Epidermal melanocyte (primary cell): ENCODE results near the gene DOCK7.
A peak's percentile ranks its signal among the peaks of the same experiment; 100 is the strongest.
"Not testable (repeated sequence)": the region's sequence is repeated elsewhere in the genome, so short reads cannot be mapped to it uniquely, and the experiment has no call there.

Source experiments
- DNase-seq: peaks from one replicate; pipeline ENCODE4 v3.0.0; 2011; ENCODE audit warnings: low spot score; ENCODE audit not compliant: insufficient read length

DOCK7 gene

GRCh38 chr1:62530516-62531154 lies 157.6 kb downstream of the DOCK7 start:
- DNase-seq: no peak

DNA sequence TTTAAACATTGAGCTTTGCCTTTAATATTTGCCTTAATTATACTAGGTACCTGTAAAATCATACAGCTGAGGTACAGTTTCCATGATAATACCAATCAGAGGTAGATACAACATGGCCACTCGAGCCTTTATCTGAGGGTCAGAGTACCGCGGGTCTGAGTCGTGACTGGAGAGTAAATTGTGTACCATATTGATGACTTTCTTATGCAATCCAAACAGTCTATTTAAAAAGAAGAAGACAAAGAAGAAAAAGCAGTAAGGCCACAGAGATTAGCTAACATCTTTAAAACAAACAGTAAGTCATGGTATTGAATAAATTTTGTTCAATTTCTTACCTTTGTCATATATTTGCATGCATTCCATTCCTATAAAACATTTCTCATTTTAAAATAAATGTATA lies 159.0 kb downstream of the DOCK7 start:
- DNase-seq: no peak

DNA sequence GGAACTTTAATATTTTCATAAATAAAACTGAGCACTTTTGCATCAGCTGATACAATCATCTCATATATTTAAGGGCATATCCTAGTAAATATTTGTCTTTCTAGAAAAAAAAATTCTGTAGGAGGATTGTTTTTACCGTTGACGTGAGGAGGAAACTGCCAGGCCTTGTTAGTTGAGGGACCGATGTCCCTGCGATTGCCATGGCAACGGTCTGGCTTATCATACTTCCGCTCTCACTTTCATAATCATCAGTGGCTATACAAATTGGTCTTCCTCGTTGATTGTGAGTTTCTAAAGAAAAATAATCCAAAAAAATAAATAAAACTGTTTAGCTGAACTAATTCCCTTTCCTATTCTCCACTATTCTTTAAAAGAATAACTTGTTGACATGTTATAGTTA lies 160.2 kb downstream of the DOCK7 start:
- DNase-seq: no peak

DNA sequence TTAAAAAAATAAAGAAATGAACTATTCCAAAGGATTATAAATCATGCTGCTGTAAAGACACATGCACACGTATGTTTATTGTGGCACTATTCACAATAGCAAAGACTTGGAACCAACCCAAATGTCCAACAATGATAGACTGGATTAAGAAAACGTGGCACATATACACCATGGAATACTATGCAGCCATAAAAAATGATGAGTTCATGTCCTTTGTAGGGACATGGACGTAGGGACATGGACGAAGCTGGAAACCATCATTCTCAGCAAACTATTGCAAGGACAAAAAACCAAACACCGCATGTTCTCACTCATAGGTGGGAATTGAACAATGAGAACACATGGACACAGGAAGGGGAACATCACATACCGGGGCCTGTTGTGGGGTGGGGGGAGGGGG lies 160.8 kb downstream of the DOCK7 start:
- not testable (repeated sequence) for DNase-seq

DNA sequence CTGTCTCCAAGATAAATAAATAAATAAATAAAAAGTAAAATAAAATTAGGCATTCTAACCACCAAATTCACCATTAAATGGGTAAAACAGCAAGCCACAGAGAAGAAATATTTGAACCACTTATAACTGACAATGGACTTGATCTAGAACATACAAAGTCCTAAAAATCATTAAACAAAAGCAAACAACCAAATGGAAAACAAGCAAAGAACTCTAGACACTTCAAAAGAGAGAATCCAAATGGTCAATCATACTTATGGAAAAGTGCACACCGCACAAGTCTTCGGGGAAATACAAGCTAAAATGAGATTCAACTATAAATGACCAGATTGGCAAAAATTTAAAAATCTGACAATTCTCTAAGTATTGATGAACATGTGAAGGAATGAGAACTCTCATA lies 164.3 kb downstream of the DOCK7 start:
- no peak for DNase-seq

DNA sequence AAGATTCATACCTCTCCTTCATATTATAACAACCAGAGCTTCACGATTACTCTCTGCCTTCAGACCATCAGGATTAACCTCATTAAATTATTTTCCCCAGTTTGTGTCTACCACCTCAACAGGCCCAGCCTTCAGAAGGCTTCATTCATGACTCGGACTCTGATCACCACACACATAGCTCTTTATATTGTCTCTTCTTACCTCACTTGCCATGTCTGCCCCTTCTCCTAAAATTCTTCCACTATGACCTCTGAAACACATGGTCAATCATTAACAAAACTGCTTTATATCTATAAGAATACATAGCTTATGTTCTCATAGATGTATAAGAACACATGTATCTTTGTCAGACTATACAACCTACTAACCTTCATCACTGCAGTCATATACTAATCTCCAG lies 171.6 kb downstream of the DOCK7 start:
- DNase-seq: no peak

- no peak for DNase-seq
Measured at GRCh38 chr1:62514746-62515423, 173.3 kb downstream of the DOCK7 start.

DNA sequence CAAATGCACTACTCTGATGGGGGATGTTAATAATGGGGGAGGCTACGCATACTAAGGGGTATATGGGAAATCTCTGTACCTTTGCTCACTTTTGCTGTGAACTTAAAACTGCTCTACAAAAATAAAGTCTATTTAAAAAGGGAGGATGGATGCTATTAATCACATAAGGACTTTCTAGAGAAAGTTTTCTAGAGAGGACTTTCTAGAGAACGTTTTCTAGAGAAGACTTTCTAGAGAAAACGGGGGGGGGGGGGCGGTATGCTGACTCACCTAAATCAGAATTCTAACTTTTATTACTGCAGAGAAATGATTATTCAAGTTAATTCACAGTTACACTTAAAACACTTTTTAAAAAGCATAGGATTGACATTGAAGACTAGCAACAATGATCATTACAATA lies 175.2 kb downstream of the DOCK7 start:
- DNase-seq: no peak

GRCh38 chr1:62509028-62509427 lies 179.2 kb downstream of the DOCK7 start:
- no peak for DNase-seq

- DNase-seq: peak; percentile 31
Measured at GRCh38 chr1:62508187-62508758, 179.9 kb downstream of the DOCK7 start.

GRCh38 chr1:62500210-62500609 lies 188.0 kb downstream of the DOCK7 start:
- DNase-seq: no peak

DNA sequence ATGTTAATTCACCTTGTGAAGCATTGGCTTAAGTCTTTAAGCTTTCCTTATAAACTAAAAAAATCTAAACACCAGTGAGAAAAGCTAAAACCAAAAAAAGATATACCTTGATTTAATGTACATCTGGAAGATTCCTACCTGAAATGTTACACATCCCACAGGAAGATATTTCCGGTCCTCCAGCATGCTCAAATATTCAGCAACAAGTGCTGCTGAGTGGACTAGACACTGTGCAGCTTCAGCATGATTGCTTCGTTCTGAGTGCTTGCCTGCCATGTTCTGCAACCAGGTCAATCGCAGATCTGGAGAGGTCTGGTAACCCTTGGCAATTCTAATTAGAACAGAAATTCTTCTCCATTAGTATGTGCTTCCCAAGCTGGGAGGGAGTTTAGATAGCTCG lies 194.0 kb downstream of the DOCK7 start:
- no peak for DNase-seq

DNA sequence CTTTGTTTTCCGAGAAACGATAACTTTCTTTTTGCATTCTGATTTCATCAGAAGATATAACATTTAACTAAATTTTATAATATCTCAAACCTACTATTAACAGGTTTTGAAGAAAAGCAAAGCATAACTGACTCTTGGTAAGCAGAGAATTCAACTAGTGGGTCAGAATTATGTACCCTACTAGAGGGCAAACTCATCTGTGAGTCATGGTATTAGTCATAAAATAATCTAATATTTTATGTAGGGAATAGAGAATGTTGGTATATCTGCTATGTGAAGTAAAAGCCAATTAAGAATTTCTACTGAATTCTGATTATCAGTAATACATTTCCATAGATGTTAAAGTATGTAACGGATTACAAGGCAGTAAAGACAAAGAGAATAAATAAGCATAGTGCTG lies 194.5 kb downstream of the DOCK7 start:
- DNase-seq: no peak

DNA sequence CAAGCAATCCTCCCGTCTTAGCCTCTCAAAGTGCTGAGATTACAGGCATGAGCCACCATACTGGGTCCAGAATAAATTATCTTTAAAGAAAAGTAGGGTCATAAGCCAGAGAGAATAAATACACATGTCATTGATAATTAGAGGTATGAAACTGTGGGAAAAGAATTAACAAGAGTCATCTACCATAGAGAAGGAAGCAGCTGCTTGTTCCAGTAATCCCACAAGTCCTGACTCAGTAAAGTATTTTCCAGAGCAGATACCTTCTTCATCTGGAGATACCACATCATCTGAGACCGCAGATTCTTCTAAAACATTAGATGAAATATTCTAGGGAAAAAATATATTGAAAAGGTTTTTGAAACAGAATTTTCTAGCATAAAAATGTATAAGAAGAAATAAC lies 195.7 kb downstream of the DOCK7 start:
- DNase-seq: no peak

- no peak for DNase-seq
Measured at GRCh38 chr1:62487956-62488355, 200.2 kb downstream of the DOCK7 start.

DNA sequence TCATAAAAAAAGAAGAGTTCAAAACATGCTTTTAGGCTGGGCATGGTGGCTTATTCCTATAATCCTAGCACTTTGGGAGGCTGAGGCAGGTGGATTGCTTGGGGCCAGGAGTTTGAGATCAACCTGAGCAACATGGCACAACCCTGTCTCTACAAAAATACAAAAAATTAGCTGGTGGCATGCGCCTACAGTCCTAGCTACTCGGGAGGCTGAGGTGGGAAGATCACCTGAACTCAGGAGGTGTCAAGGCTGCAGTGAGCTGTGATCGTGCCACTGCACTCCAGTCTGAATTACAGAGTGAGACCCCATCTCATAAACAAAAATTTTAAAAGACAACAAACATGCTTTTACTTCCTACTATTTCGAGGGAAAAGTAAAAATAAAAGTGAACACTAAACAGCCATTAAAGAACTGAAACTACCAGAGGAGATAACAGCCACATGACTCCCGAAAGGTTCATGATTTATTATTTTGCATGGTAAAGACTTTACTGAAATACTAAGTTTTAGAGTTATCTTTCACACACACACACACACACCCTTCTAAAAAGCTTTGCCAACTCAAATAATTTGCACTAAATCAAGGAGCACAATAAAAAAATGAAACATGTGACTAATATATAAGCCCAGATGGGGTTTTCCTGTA lies 203.2 kb downstream of the DOCK7 start:
- no peak for DNase-seq

DNA sequence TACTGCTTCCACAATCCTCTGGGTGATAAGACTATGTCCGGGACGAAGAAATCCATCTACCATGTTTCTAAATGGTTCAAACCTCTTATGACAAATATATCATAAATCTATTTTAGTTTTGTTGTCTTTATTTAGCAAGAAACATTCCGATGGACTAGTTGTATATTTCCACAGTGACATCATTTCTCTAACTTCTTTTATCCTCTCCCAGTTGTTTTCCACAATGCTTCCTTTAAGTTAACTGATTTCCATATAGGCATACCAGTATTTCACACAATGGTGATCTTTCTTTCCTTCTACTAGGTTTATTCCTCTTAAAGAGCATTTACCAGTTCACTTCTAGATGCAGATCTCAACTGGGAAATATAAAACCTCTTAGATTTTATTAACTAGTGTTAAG lies 206.5 kb downstream of the DOCK7 start:
- DNase-seq: no peak

- no peak for DNase-seq
Measured at GRCh38 chr1:62476525-62477219, 211.5 kb downstream of the DOCK7 start.

DNA sequence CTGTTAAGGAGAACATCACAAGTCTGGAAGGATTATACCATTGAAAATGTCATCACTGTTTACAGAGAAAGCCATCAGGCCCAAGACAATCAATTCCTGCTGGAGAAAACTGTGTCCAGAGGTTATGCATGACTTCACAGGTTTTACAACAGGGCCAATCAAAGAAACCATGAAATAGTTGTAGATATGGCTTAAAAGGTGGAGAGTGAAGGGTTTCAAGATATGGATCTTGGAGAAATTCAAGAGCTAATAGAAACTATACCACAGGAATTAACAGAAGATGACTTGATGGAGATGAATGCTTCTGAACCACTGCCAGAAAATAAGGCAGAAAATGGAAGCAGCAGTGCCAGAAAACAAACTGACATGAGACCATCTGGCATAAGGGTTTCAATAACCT lies 221.1 kb downstream of the DOCK7 start:
- no peak for DNase-seq

- DNase-seq: no peak
Measured at GRCh38 chr1:62462370-62462769, 225.8 kb downstream of the DOCK7 start.

GRCh38 chr1:62457955-62458354 lies 230.2 kb downstream of the DOCK7 start:
- no peak for DNase-seq

GRCh38 chr1:62452951-62453350 lies 235.2 kb downstream of the DOCK7 start:
- no peak for DNase-seq
